Astrocyte of the cerebellum (primary cell): Measurements from ENCODE around the gene DCHS1.

ENCODE experiments used
- DNase-seq: peaks from one replicate; pipeline ENCODE4 v3.0.0-alpha.2; 2011; ENCODE audit warnings: low read depth
- H3K4me3 ChIP-seq: 2 replicates; pipeline ENCODE4 v1.5.1; 2011; ENCODE audit warnings: mild to moderate bottlenecking, low read depth, low read length, moderate library complexity
- in situ Hi-C: cut with HindIII; loops from 2 replicates; pipeline ENCODE4 v1.10.0; 2017; ENCODE audit warnings: low sequenced_read_pairs
- TF ChIP-seq, protein P1 (sequence below): IDR thresholded peaks from 2 replicates; pipeline ENCODE4 v1.5.1; 2012; ENCODE audit warnings: low read length, low read depth, moderate library complexity, mild to moderate bottlenecking; ENCODE audit errors: missing control alignments

Gene DCHS1

DNA sequence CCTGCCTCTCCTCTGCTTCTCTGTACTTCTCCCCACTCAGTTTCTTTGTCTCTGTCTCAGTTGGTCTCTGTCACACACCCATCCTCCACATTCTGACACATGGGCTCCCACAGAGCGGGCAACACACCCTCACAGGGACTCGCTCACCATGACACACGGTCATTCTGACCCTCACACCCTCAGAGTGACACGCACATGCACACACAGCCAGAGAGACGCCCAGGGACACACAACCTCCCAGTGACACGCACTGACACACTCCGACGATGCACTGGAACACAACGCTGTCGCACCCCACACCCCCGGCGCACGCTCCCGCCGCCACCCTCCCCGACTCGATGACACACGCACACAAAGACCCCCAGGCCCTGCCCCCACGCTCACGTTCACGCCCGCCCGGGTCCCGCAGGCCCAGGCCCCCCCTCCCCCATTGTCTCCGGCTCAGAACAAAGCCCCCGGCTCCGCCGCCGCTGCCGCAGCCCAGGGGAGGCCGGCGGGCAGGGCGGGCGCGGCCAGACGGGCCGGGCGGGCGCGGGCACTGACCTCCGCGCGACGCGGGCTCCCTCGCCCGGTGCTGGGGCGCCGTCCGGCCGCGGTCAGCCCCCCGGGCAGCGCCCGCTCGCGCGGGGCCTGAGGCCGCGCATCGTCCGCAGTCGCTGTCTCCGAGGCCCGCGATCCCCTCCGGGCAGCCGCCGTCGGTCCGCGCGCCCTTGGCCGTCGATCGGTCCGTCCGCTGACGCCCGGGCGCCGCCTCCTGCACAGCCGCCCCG lies 404 bp downstream of the DCHS1 start:
- DNase-seq = no peak
- TF ChIP-seq, protein P1, sequence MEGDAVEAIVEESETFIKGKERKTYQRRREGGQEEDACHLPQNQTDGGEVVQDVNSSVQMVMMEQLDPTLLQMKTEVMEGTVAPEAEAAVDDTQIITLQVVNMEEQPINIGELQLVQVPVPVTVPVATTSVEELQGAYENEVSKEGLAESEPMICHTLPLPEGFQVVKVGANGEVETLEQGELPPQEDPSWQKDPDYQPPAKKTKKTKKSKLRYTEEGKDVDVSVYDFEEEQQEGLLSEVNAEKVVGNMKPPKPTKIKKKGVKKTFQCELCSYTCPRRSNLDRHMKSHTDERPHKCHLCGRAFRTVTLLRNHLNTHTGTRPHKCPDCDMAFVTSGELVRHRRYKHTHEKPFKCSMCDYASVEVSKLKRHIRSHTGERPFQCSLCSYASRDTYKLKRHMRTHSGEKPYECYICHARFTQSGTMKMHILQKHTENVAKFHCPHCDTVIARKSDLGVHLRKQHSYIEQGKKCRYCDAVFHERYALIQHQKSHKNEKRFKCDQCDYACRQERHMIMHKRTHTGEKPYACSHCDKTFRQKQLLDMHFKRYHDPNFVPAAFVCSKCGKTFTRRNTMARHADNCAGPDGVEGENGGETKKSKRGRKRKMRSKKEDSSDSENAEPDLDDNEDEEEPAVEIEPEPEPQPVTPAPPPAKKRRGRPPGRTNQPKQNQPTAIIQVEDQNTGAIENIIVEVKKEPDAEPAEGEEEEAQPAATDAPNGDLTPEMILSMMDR = no peak
- in situ Hi-C loops = no loop called here
- peak overlapping the region; percentile 55 for H3K4me3 ChIP-seq

DNA sequence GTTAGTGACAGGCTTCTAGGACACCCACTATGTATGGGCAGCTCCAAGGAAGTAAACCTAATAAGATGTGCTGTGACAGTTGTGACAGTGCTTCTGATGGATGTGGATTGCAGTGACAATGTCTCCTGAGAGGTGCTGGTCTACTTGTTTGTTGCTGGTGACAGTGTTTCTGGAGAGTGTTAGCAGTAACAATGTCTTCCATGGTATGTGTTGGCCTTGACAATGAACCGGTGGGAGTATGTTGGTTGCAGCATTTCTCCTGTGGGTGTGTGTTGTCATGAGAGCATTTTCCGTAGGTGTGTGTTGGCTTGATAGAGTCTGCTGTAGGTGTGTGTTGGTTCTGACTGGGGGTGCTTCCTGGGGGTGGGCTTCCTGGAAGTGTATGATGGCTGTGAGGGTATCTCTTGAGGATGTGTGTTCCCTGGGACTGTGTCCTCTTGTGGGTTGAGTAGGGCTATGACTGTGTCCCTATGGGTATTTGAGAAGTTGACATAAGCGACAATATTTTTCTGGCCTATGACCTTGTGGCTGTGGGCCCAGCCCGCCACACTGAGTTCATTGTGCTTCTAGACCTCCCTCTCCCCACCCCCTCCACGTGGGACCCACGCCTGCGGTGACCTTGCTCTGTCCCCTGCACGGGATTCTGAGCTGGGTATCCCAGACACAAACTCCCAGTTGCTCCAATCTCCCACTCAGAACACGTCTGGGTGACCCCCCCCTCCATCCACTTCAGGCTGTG lies 1.2 kb downstream of the DCHS1 start:
- no peak for DNase-seq
- peak overlapping the region; percentile 55 for H3K4me3 ChIP-seq
- in situ Hi-C loops = no loop called here
- TF ChIP-seq, protein P1 = no peak

- in situ Hi-C loops = no loop called here
- TF ChIP-seq, protein P1 = no peak
- no peak overlapping the region for H3K4me3 ChIP-seq
- DNase-seq = no peak
These were observed 2.0 kb downstream of the DCHS1 start for GRCh38 chr11:6653656-6654055.

DNA sequence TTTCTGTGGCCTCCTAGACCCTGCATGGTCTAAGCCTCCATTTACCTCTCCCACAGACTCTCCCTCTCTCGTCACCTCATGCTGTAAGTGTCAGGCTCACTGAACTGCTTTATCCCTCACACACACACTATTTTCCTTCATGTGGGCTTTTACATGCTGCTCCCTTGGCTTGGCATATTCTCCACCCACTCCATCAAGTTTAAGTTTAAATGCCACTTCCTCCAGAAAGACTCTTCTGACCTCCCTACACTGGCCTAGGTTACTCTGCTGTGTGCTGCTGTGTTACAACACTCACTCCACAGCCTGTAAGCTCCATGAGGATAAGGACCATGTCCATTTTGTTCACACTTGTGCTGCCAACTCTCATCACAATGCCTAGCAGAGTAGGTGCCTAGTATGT lies 2.5 kb downstream of the DCHS1 start:
- DNase-seq = no peak
- H3K4me3 ChIP-seq = no peak overlapping the region
- in situ Hi-C loops = no loop called here
- TF ChIP-seq, protein P1 = no peak

DNA sequence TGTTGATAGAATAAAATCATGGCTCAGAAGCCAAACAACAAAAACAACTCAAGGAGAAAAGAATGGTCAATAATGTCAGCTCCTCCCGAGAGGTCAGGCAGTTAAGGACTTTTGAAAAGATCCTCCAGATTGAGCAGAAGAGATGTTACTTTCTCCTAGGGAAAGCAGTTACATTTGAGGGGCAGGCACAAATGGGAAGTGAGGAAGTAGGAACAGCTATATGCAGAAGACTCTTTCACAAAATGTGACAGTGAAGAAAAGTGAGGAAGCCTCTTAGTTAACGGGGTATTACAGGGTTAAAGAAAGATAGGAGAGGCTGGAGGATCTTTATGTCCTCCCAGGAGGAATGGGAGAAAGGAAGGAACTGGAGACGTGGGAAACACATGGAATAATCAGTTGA lies 3.4 kb downstream of the DCHS1 start:
- DNase-seq = no peak
- no peak overlapping the region for H3K4me3 ChIP-seq
- TF ChIP-seq, protein P1 = no peak
- in situ Hi-C loops = no loop called here

DNA sequence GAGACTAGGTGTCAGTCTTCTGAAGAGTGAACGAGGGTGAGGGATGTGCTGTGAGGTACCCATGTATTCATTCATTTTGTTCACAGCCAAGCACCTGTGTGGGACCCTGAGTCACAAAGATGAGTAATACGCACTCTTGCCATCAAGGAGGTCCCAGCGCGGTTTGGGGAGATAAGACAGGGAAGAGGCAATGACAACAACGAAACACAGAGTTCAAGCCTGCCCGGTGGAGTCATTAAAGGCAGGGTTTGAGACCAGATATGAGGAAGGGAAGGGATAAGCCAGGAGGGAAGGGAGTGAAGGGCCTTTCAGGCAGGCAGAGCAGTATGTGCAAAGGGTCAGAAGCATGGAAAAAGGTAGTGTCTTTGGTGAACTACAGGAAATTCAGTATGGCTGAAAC lies 4.6 kb downstream of the DCHS1 start:
- TF ChIP-seq, protein P1 = no peak
- in situ Hi-C loops = no loop called here
- H3K4me3 ChIP-seq = no peak overlapping the region
- DNase-seq = no peak
